Breast epithelium (tissue), 4 donors: ENCODE measurements around the gene NINL. TPM values are rescaled to one million over a fixed set of nuclear protein-coding genes. Genes with fewer than 3 reads are reported as not detected.

Experiments used
- DNase-seq, 2 donors: peaks; one replicate each; pipeline ENCODE4 v3.0.0-alpha.2; 2019; ENCODE audit warnings: low spot score in 2 of 2
- H3K27ac ChIP-seq, 2 donors: fragments of 200-600 bp; sonication (generic) in 1 of 2; one replicate each; pipeline ENCODE4 v1.5.1; 2016 to 2019; ENCODE audit warnings: mild to moderate bottlenecking in 1 of 2
- H3K27me3 ChIP-seq, 2 donors: fragments of 200-600 bp; sonication (generic) in 1 of 2; one replicate each; pipeline versions ENCODE4 v1.5.1 to v1.6.0; 2017 to 2019; ENCODE audit warnings: control low read depth in 1 of 2, mild to moderate bottlenecking in 1 of 2
- H3K36me3 ChIP-seq: fragments of 200-600 bp; one replicate; pipeline ENCODE4 v1.5.1; 2019
- H3K4me1 ChIP-seq, 2 donors: fragments of 200-600 bp; sonication (generic); one replicate each; pipeline ENCODE4 v1.5.1; 2016 to 2019; ENCODE audit warnings: control low read depth in 1 of 2
- H3K4me3 ChIP-seq, 3 donors: fragments of 200-600 bp; sonication (generic); 1 replicate in 2 of 3; 2 replicates in 1 of 3; pipeline ENCODE4 v1.5.1; 2016 to 2019; ENCODE audit warnings: mild to moderate bottlenecking in 3 of 3, moderate library complexity in 2 of 3
- H3K9me3 ChIP-seq, 2 donors: fragments of 200-600 bp; sonication (generic) in 1 of 2; one replicate each; pipeline ENCODE4 v1.5.1; 2016 to 2019; ENCODE audit warnings: control low read depth in 1 of 2
- CTCF ChIP-seq, 3 donors: fragments of 450-650 bp; IDR thresholded peaks; one replicate each; pipeline ENCODE4 v1.5.1; 2016 to 2017; ENCODE audit warnings: antibody characterized with exemption in 3 of 3, mild to moderate bottlenecking in 3 of 3, moderate library complexity in 3 of 3
- POLR2A ChIP-seq: fragments of 450-650 bp; IDR thresholded peaks from one replicate; pipeline ENCODE4 v1.6.1; 2016; ENCODE audit warnings: antibody characterized with exemption, mild to moderate bottlenecking, moderate library complexity
- POLR2AphosphoS5 ChIP-seq, 3 donors: sonication (generic); formaldehyde crosslinking; IDR thresholded peaks; one replicate each; pipeline ENCODE4 v1.6.1; 2017; ENCODE audit warnings: antibody characterized with exemption in 3 of 3
- intact Hi-C: fragments of 100-400 bp; cut with DNase I; formaldehyde crosslinking; loops from one replicate; pipeline ENCODE4 v1.15.1; 2023; ENCODE audit warnings: low total_unique reads
- total RNA-seq, 3 donors: library from RNA; depleted of rRNA; stranded (reverse); fragments of >200 nt; gene quantifications; one replicate each; pipeline ENCODE4 v1.1.0, GENCODE V29; 2016

Gene NINL
- total RNA-seq, 3 donors from 2014 or later = 6.9 to 15.5 (median 12.8) TPM

GRCh38 chr20:25547063-25547462, 38.3 kb downstream of the NINL start:
- no peak overlapping the region for H3K27ac ChIP-seq
- no peaks in the 10 kb centered on the region for H3K4me1 ChIP-seq
- DNase-seq = no peak
- intact Hi-C loops = no loop called here
- no peaks in the 10 kb centered on the region for H3K36me3 ChIP-seq
- TF ChIP-seq POLR2A = no peak
- no peak for TF ChIP-seq POLR2AphosphoS5 (IDR thresholded peaks at IDR 0.05)
- no peak for TF ChIP-seq CTCF (IDR thresholded peaks at IDR 0.05)
- H3K4me3 ChIP-seq = no peak overlapping the region
- H3K27me3 ChIP-seq = no peaks in the 10 kb centered on the region
- no peaks in the 10 kb centered on the region for H3K9me3 ChIP-seq

- no peaks in the 10 kb centered on the region for H3K4me1 ChIP-seq
- no peaks in the 10 kb centered on the region for H3K27me3 ChIP-seq
- no peaks in the 10 kb centered on the region for H3K36me3 ChIP-seq
- no peak for DNase-seq
- intact Hi-C loops = no loop called here
- no peaks in the 10 kb centered on the region for H3K9me3 ChIP-seq
- H3K4me3 ChIP-seq = no peak overlapping the region
- no peak for TF ChIP-seq POLR2AphosphoS5 (IDR thresholded peaks at IDR 0.05)
- no peak for TF ChIP-seq CTCF (IDR thresholded peaks at IDR 0.05)
- no peak for TF ChIP-seq POLR2A
- no peak overlapping the region for H3K27ac ChIP-seq
Measured at GRCh38 chr20:25546048-25546447, 39.3 kb downstream of the NINL start.

GRCh38 chr20:25545171-25545570, 40.2 kb downstream of the NINL start:
- Histone ChIP-seq H3K27me3 (no peaks in the 10 kb centered on the region), H3K4me1 (no peaks in the 10 kb centered on the region), H3K9me3 (no peaks in the 10 kb centered on the region), H3K27ac (peak overlapping the region in 1 of 2 donors; percentile 19), H3K36me3 (no peaks in the 10 kb centered on the region), H3K4me3 (no peak overlapping the region)
- intact Hi-C loops = no loop called here
- TF ChIP-seq CTCF (IDR thresholded peaks at IDR 0.05) (no peak), POLR2AphosphoS5 (IDR thresholded peaks at IDR 0.05) (no peak), POLR2A (no peak)
- DNase-seq = no peak

GRCh38 chr20:25544734-25545133, 40.6 kb downstream of the NINL start:
- H3K27me3 ChIP-seq = no peaks in the 10 kb centered on the region
- TF ChIP-seq CTCF (IDR thresholded peaks at IDR 0.05) = no peak
- no peak for TF ChIP-seq POLR2AphosphoS5 (IDR thresholded peaks at IDR 0.05)
- TF ChIP-seq POLR2A = no peak
- H3K4me1 ChIP-seq = no peaks in the 10 kb centered on the region
- H3K9me3 ChIP-seq = no peaks in the 10 kb centered on the region
- no peak for DNase-seq
- peak overlapping the region in 1 of 2 donors; percentile 19 for H3K27ac ChIP-seq
- intact Hi-C loops = no loop called here
- H3K4me3 ChIP-seq = no peak overlapping the region
- H3K36me3 ChIP-seq = no peaks in the 10 kb centered on the region

- Histone ChIP-seq H3K27me3 (no peaks in the 10 kb centered on the region), H3K4me1 (no peaks in the 10 kb centered on the region), H3K36me3 (no peaks in the 10 kb centered on the region), H3K9me3 (no peaks in the 10 kb centered on the region), H3K4me3 (no peak overlapping the region), H3K27ac (peak overlapping the region in 1 of 2 donors; percentile 43)
- TF ChIP-seq CTCF (IDR thresholded peaks at IDR 0.05) (no peak), POLR2A (no peak), POLR2AphosphoS5 (IDR thresholded peaks at IDR 0.05) (no peak)
- DNase-seq = no peak
- intact Hi-C loops = no loop called here
Measured at GRCh38 chr20:25544311-25544710, 41.0 kb downstream of the NINL start.
